Liver (tissue), 9 donors: ENCODE measurements around the gene ABAT. TPM values are rescaled to one million over a fixed set of nuclear protein-coding genes. Genes with fewer than 3 reads are reported as not detected.

Experiments
- DNase-seq: peaks from one replicate; pipeline ENCODE4 v3.0.0-alpha.2; 2017; ENCODE audit warnings: low spot score
- H3K27ac ChIP-seq, 2 donors: one replicate each; pipeline ENCODE4 v1.7.0; 2013; ENCODE audit warnings: inconsistent platforms in 2 of 2, low read length in 2 of 2, control low read depth in 1 of 2, low read depth in 1 of 2, mild to moderate bottlenecking in 1 of 2
- H3K27me3 ChIP-seq, 4 donors: one replicate each; pipeline versions ENCODE4 v1.6.1 to v1.7.0; 2013; ENCODE audit warnings: low read length in 3 of 4, inconsistent platforms in 1 of 4, mild to moderate bottlenecking in 1 of 4, moderate library complexity in 1 of 4; ENCODE audit not compliant: control insufficient read depth in 4 of 4, insufficient read depth in 4 of 4
- H3K36me3 ChIP-seq, 4 donors: one replicate each; pipeline versions ENCODE4 v1.6.1 to v1.7.0; 2013; ENCODE audit warnings: low read length in 3 of 4, mild to moderate bottlenecking in 3 of 4, low read depth in 1 of 4, moderate library complexity in 1 of 4; ENCODE audit not compliant: control insufficient read depth in 4 of 4, insufficient read depth in 3 of 4
- H3K4me1 ChIP-seq, 4 donors: one replicate each; pipeline versions ENCODE4 v1.6.1 to v1.7.0; 2013; ENCODE audit warnings: low read length in 3 of 4, mild to moderate bottlenecking in 3 of 4, moderate library complexity in 1 of 4; ENCODE audit not compliant: control insufficient read depth in 4 of 4, insufficient read depth in 4 of 4
- H3K4me3 ChIP-seq, 3 donors: one replicate each; pipeline versions ENCODE4 v1.6.1 to v1.7.0; 2013; ENCODE audit warnings: low read length in 3 of 3, control low read depth in 1 of 3, low read depth in 1 of 3, mild to moderate bottlenecking in 1 of 3
- H3K9ac ChIP-seq, 2 donors: one replicate each; pipeline ENCODE4 v1.7.0; 2013; ENCODE audit warnings: low read length in 2 of 2, mild to moderate bottlenecking in 2 of 2, moderate library complexity in 2 of 2, control low read depth in 1 of 2, low read depth in 1 of 2
- H3K9me3 ChIP-seq, 4 donors: one replicate each; pipeline versions ENCODE4 v1.6.1 to v1.7.0; 2013; ENCODE audit warnings: low read length in 3 of 4; ENCODE audit not compliant: control insufficient read depth in 4 of 4
- EGR1 ChIP-seq, 2 donors: IDR thresholded peaks; 2 replicates each; pipeline ENCODE4 v1.6.1; 2016 to 2018; ENCODE audit warnings: antibody characterized with exemption in 2 of 2, low read depth in 2 of 2
- FOXA2 ChIP-seq: IDR thresholded peaks from 2 replicates; pipeline ENCODE4 v1.6.1; 2016; ENCODE audit warnings: antibody characterized with exemption
- HNF4A ChIP-seq, 2 donors: conservative IDR thresholded peaks; 2 replicates each; pipeline ENCODE4 v1.6.1; 2016; ENCODE audit warnings: antibody characterized with exemption in 2 of 2, mild to moderate bottlenecking in 2 of 2
- HNF4G ChIP-seq: IDR thresholded peaks from 2 replicates; pipeline ENCODE4 v1.6.1; 2016; ENCODE audit warnings: antibody characterized with exemption
- JUND ChIP-seq, 2 donors: IDR thresholded peaks; 2 replicates each; pipeline ENCODE4 v1.6.1; 2016; ENCODE audit warnings: antibody characterized with exemption in 2 of 2
- RAD21 ChIP-seq, 2 donors: IDR thresholded peaks; 2 replicates each; pipeline ENCODE4 v1.6.1; 2016; ENCODE audit warnings: antibody characterized with exemption in 2 of 2, mild to moderate bottlenecking in 2 of 2
- RXRA ChIP-seq, 2 donors: IDR thresholded peaks; 2 replicates each; pipeline ENCODE4 v1.6.1; 2017 to 2018; ENCODE audit warnings: antibody characterized with exemption in 2 of 2, mild to moderate bottlenecking in 1 of 2
- SP1 ChIP-seq: IDR thresholded peaks from 2 replicates; pipeline ENCODE4 v1.6.1; 2018; ENCODE audit warnings: antibody characterized with exemption, mild to moderate bottlenecking
- TAF1 ChIP-seq: conservative IDR thresholded peaks from 2 replicates; pipeline ENCODE4 v1.6.1; 2016; ENCODE audit warnings: antibody characterized with exemption, mild to moderate bottlenecking
- YY1 ChIP-seq: IDR thresholded peaks from 2 replicates; pipeline ENCODE4 v1.6.1; 2016; ENCODE audit warnings: antibody characterized with exemption, mild to moderate bottlenecking
- WGBS: extraction: QIAGEN DNeasy Blood & Tissue Kit; methylation state at CpG from one replicate; pipeline ENCODE4 v1.1.7; 2013; 5-methylcytosine and 5-hydroxymethylcytosine counted together
- polyA plus RNA-seq, 2 donors: library from polyadenylated mRNA; stranded (reverse) in 1 of 2; unstranded in 1 of 2; fragments of 200-250 nt in 1 of 2; fragments of >200 nt in 1 of 2; fragmentation: Nextera tagmentation in 1 of 2; extraction: Ambion mirVana in 1 of 2; gene quantifications; one replicate each; pipeline versions ENCODE4 v1.2.1 to v1.2.3, GENCODE V29; 2013 to 2015
- total RNA-seq, 2 donors: library from RNA; depleted of rRNA; stranded (reverse); fragments of >200 nt; gene quantifications; one replicate each; pipeline ENCODE4 v1.2.3, GENCODE V29; 2014
- TF ChIP-seq, protein P1 (sequence below): fragments of 150-350 bp; IDR thresholded peaks from 2 replicates; pipeline ENCODE4 v1.5.1; 2017; ENCODE audit warnings: improper control_type of control experiment, low read depth, low read length; ENCODE audit not compliant: missing input control
- TF ChIP-seq, protein P2 (sequence below): IDR thresholded peaks from 2 replicates; pipeline ENCODE4 v1.6.1; 2016; ENCODE audit warnings: antibody characterized with exemption
- TF ChIP-seq, protein P3 (sequence below): IDR thresholded peaks from 2 replicates; pipeline ENCODE4 v1.6.1; 2016; ENCODE audit warnings: antibody characterized with exemption
- TF ChIP-seq, protein P4 (sequence below): IDR thresholded peaks from 2 replicates; pipeline ENCODE4 v1.6.1; 2016; ENCODE audit warnings: antibody characterized with exemption
- donor health status: healthy.
- donor health status: healthy.
- donor health status: healthy.
- donor health status: healthy.
- donor health status: healthy.

ABAT gene
- total and polyA plus RNA-seq, 4 donors, result 52.4 to 205 (median 141) TPM

DNA sequence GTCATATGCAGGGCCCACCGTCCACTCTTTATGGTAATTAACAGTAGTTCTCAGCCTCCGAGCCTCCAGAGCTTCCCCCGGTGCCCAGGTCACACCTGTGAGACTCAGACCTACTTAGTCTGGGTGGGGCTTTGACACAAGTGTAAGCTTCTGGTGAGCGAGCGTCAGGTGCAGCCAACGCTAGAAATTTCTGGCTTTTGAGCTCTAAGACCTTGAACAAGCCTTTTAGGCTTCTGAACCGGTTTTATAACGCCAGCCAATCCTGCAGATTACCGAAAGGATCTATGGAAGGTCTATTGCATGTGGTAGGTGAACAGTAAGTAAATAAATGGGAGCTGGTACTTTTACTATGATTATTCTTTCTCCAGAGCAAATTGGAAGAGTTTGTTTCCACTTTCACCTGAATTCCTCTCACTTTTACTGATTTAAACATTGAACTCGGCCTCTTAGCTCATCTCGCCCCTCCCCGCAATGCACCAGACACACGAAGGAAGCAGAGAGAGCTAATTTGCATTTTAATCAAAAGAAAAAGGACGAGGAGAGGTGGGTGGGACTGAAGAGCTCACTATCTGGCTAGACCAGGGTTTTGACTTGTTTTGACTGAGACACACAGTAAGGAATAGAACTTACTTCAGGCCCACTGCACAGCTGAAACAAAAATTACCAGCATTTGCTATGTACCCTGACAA lies 47.1 kb downstream of the ABAT start:
- no peak overlapping the region for H3K4me3 ChIP-seq
- no peak overlapping the region for H3K27ac ChIP-seq
- no peak overlapping the region for H3K9ac ChIP-seq
- 82% methylated on average over 14 of the region's 14 CpGs for WGBS
- DNase-seq, result peak; percentile 46
- H3K36me3 ChIP-seq, result peaks cover 0 to 7% (median 3%) of the 10 kb centered on the region in 4 donors
- no peaks in the 10 kb centered on the region for H3K27me3 ChIP-seq
- peaks cover 0 to 1% (median 0%) of the 10 kb centered on the region in 4 donors for H3K9me3 ChIP-seq
- TF ChIP-seq, protein P1, sequence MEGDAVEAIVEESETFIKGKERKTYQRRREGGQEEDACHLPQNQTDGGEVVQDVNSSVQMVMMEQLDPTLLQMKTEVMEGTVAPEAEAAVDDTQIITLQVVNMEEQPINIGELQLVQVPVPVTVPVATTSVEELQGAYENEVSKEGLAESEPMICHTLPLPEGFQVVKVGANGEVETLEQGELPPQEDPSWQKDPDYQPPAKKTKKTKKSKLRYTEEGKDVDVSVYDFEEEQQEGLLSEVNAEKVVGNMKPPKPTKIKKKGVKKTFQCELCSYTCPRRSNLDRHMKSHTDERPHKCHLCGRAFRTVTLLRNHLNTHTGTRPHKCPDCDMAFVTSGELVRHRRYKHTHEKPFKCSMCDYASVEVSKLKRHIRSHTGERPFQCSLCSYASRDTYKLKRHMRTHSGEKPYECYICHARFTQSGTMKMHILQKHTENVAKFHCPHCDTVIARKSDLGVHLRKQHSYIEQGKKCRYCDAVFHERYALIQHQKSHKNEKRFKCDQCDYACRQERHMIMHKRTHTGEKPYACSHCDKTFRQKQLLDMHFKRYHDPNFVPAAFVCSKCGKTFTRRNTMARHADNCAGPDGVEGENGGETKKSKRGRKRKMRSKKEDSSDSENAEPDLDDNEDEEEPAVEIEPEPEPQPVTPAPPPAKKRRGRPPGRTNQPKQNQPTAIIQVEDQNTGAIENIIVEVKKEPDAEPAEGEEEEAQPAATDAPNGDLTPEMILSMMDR, result no peak
- TF ChIP-seq, protein P2, sequence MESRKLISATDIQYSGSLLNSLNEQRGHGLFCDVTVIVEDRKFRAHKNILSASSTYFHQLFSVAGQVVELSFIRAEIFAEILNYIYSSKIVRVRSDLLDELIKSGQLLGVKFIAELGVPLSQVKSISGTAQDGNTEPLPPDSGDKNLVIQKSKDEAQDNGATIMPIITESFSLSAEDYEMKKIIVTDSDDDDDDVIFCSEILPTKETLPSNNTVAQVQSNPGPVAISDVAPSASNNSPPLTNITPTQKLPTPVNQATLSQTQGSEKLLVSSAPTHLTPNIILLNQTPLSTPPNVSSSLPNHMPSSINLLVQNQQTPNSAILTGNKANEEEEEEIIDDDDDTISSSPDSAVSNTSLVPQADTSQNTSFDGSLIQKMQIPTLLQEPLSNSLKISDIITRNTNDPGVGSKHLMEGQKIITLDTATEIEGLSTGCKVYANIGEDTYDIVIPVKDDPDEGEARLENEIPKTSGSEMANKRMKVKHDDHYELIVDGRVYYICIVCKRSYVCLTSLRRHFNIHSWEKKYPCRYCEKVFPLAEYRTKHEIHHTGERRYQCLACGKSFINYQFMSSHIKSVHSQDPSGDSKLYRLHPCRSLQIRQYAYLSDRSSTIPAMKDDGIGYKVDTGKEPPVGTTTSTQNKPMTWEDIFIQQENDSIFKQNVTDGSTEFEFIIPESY, result no peak
- TF ChIP-seq EGR1 (IDR thresholded peaks at IDR 0.05; ENCODE audit: low read depth in 2 of 2) (no peak), SP1 (no peak), HNF4G (no peak), HNF4A (conservative IDR thresholded peaks at IDR 0.05) (no peak), RXRA (IDR thresholded peaks at IDR 0.05) (no peak), TAF1 (no peak)
- TF ChIP-seq, protein P3, sequence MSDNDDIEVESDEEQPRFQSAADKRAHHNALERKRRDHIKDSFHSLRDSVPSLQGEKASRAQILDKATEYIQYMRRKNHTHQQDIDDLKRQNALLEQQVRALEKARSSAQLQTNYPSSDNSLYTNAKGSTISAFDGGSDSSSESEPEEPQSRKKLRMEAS, result no peak
- H3K4me1 ChIP-seq, result peaks cover 0 to 2% (median 0%) of the 10 kb centered on the region in 4 donors

DNA sequence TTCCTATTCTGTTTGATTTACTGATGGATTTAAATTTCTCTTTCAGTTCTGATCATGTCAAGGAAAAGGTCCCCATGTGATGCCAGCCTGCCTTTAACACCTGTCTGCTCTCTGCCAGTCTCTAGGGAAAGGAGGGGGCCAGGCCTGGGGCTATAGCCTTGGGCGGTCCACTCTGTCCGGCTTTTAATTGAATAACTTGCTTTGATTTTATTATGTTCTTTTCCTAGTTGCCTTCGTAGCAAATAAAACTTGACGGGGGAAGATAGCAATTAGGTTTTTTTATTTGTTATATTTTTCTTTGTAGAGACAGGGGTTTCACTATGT lies 47.6 kb downstream of the ABAT start:
- no peak overlapping the region for H3K4me3 ChIP-seq
- WGBS, result 93% methylated on average over 4 of the region's 4 CpGs
- no peak overlapping the region for H3K9ac ChIP-seq

DNA sequence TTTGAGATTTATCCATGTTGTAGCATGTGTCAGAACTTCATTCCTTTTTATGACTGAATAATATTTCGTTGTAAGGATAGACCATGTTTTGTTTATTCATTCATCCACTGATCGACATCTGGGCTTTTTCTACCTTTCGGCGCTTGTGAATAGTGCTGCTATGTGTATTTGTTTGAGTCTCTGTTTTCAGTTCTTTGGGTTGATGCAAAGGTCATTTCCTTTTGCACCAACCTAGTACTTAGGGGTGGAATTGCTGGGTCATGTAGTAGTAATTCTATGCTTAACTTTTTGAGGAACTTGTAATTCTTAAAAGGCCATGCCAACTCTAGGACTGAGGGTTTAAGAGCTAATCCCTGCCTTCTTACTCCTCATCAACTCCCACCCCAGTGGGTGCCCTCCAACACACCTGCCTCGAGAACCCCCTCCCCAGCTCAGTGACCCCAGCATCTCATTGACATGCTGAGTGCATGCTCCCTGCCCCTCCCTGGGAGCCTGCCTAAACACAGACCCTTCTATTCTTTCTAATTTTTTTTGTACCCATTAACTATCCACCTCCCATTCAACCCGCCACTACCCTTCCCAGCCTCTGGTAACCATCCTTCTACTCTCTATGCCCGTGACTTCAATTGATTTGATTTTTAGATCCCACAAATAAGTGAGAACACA lies 51.2 kb downstream of the ABAT start:
- no peak overlapping the region for H3K27ac ChIP-seq
- 65% methylated on average over 7 of the region's 7 CpGs for WGBS
- peaks cover 6 to 27% (median 9%) of the 10 kb centered on the region in 4 donors for H3K4me1 ChIP-seq
- H3K4me3 ChIP-seq, result no peak overlapping the region
- no peak overlapping the region for H3K9ac ChIP-seq
- H3K27me3 ChIP-seq, result no peaks in the 10 kb centered on the region
- no peaks in the 10 kb centered on the region for H3K9me3 ChIP-seq
- TF ChIP-seq FOXA2 (no peak), YY1 (no peak), SP1 (peak; percentile 12), RAD21 (IDR thresholded peaks at IDR 0.05) (peak in 1 of 2 donors; percentile 13), JUND (IDR thresholded peaks at IDR 0.05) (no peak), RXRA (IDR thresholded peaks at IDR 0.05) (peak; percentile 34 to 40), HNF4A (conservative IDR thresholded peaks at IDR 0.05) (peak in 1 of 2 donors; percentile 34)
- TF ChIP-seq, protein P3, result no peak
- TF ChIP-seq, protein P4, sequence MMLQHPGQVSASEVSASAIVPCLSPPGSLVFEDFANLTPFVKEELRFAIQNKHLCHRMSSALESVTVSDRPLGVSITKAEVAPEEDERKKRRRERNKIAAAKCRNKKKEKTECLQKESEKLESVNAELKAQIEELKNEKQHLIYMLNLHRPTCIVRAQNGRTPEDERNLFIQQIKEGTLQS, result no peak
- no peak for DNase-seq
- H3K36me3 ChIP-seq, result peaks cover 0 to 4% (median 1%) of the 10 kb centered on the region in 4 donors

More for the DNA sequence above, 47.6 kb downstream of the ABAT start:
- peaks cover 0 to 2% (median 0%) of the 10 kb centered on the region in 4 donors for H3K4me1 ChIP-seq
- no peak for TF ChIP-seq EGR1 (IDR thresholded peaks at IDR 0.05; ENCODE audit: low read depth in 2 of 2)
- no peak for TF ChIP-seq SP1
- no peak for TF ChIP-seq JUND (IDR thresholded peaks at IDR 0.05)
- TF ChIP-seq HNF4G, result no peak
- TF ChIP-seq FOXA2, result no peak
- no peak for TF ChIP-seq HNF4A (conservative IDR thresholded peaks at IDR 0.05)
- TF ChIP-seq TAF1, result no peak
- TF ChIP-seq, protein P3, result no peak
- H3K27me3 ChIP-seq, result no peaks in the 10 kb centered on the region
- no peak overlapping the region for H3K27ac ChIP-seq
- peaks cover 0 to 7% (median 2%) of the 10 kb centered on the region in 4 donors for H3K36me3 ChIP-seq
- peaks cover 0 to 1% (median 0%) of the 10 kb centered on the region in 4 donors for H3K9me3 ChIP-seq
- DNase-seq, result no peak
